ENCODE measurements around the gene DERL3.

DNA sequence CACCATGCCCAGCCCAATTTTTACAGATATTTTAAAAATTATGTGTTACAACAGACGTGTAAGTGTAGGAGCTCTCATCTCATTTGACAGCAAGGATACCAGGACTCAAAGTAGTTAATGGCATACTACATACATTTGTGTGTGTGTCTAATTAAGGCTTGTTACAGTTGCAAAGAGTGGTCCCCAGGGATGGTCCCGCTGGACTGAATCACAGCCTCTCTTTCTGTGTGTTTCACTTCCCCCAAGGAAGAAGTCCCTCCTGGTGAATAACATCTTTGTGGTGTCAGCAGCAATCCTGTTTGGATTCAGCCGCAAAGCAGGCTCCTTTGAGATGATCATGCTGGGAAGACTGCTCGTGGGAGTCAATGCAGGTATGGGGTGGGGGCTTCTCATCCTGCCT is 36.1 kb upstream of the DERL3 start:
- TF ChIP-seq, protein P1, sequence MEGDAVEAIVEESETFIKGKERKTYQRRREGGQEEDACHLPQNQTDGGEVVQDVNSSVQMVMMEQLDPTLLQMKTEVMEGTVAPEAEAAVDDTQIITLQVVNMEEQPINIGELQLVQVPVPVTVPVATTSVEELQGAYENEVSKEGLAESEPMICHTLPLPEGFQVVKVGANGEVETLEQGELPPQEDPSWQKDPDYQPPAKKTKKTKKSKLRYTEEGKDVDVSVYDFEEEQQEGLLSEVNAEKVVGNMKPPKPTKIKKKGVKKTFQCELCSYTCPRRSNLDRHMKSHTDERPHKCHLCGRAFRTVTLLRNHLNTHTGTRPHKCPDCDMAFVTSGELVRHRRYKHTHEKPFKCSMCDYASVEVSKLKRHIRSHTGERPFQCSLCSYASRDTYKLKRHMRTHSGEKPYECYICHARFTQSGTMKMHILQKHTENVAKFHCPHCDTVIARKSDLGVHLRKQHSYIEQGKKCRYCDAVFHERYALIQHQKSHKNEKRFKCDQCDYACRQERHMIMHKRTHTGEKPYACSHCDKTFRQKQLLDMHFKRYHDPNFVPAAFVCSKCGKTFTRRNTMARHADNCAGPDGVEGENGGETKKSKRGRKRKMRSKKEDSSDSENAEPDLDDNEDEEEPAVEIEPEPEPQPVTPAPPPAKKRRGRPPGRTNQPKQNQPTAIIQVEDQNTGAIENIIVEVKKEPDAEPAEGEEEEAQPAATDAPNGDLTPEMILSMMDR (IDR thresholded peaks at IDR 0.05; ENCODE audit: low read depth, low read length): no peak
- no peak for TF ChIP-seq EZH2phosphoT487 (IDR thresholded peaks at IDR 0.05; ENCODE audit: low read depth)
